Kidney (tissue), 14 donors: ENCODE data around the gene NPC2. TPM values are rescaled to one million over a fixed set of nuclear protein-coding genes. Genes with fewer than 3 reads are reported as not detected.
A peak's percentile ranks its signal among the peaks of the same experiment; 100 is the strongest.
"Not testable (repeated sequence)": the region's sequence is repeated elsewhere in the genome, so short reads cannot be mapped to it uniquely, and the experiment has no call there.

Experiments
- DNase-seq, 5 donors: peaks; one replicate each; pipeline ENCODE4 v3.0.0-alpha.2; 2013 to 2020
- FAIRE-seq: peaks from 2 replicates; lab custom pipeline; 2012; peaks lifted over from hg19 to GRCh38; lab: Jason Lieb, UNC
- H3K27ac ChIP-seq, 2 donors: one replicate each; pipeline ENCODE4 v1.7.0; 2013; ENCODE audit warnings: low read depth in 2 of 2, low read length in 2 of 2, inconsistent platforms in 1 of 2
- H3K27me3 ChIP-seq: one replicate; pipeline ENCODE4 v1.7.1; 2013; ENCODE audit warnings: low read length, inconsistent platforms; ENCODE audit not compliant: control insufficient read depth, insufficient read depth
- H3K36me3 ChIP-seq, 3 donors: one replicate each; pipeline versions ENCODE4 v1.7.0 to v1.7.1; 2013; ENCODE audit warnings: low read length in 3 of 3, control low read depth in 1 of 3, inconsistent platforms in 1 of 3; ENCODE audit not compliant: insufficient read depth in 3 of 3, control insufficient read depth in 2 of 3
- H3K4me1 ChIP-seq, 3 donors: one replicate each; pipeline versions ENCODE4 v1.7.0 to v1.7.1; 2013; ENCODE audit warnings: low read length in 3 of 3, inconsistent platforms in 1 of 3, low read depth in 1 of 3; ENCODE audit not compliant: control insufficient read depth in 2 of 3, insufficient read depth in 2 of 3
- H3K4me3 ChIP-seq, 3 donors: one replicate each; pipeline versions ENCODE4 v1.7.0 to v1.8.1; 2013; ENCODE audit warnings: low read length in 3 of 3, control low read depth in 1 of 3, inconsistent platforms in 1 of 3
- H3K9ac ChIP-seq, 3 donors: one replicate each; pipeline versions ENCODE4 v1.7.0 to v1.7.1; 2013; ENCODE audit warnings: low read length in 3 of 3, control low read depth in 1 of 3, inconsistent platforms in 1 of 3
- H3K9me3 ChIP-seq, 3 donors: one replicate each; pipeline versions ENCODE4 v1.7.0 to v1.7.1; 2013; ENCODE audit warnings: low read length in 3 of 3, control low read depth in 1 of 3, inconsistent platforms in 1 of 3; ENCODE audit not compliant: control insufficient read depth in 2 of 3, insufficient read depth in 1 of 3
- CTCF ChIP-seq: IDR thresholded peaks from 3 replicates; pipeline ENCODE4 v1.5.1; 2012; ENCODE audit warnings: mild to moderate bottlenecking, moderate library complexity, borderline replicate concordance; ENCODE audit not compliant: insufficient read depth; ENCODE audit errors: extremely low read depth
- intact Hi-C: fragments of 100-400 bp; cut with DNase I; formaldehyde crosslinking; loops from one replicate; pipeline ENCODE4 v1.11.1; 2022
- polyA plus RNA-seq: library from polyadenylated mRNA; stranded (reverse); fragments of 350-450 nt; fragmentation: Illumina TruSeq; extraction: RNeasy Lipid Tissue Mini Kit (QIAGEN cat#74804); gene quantifications from one replicate; pipeline ENCODE4 v1.2.3, GENCODE V29; 2014; ENCODE audit warnings: low read depth, low replicate concordance; ENCODE audit not compliant: insufficient read depth
- total RNA-seq: library from RNA; stranded (reverse); fragmentation: NEBNext Ultra II Directional; extraction: Animal tissue kit (Norgen Biotek cat#: 25700); gene quantifications from one replicate; pipeline ENCODE4 v1.2.1, GENCODE V29; 2021
- donor health status: control.
- donor health status: control.
- donor health status: control.
- donor health status: control.
- donor health status: control.
- donor health status: DM: yes; HTN: yes; CAD: no.
- donor health status: Normal renal cell carcinoma (clear cell type).

NPC2 gene
- total and polyA plus RNA-seq, 2 donors from 2014 or later: 217 to 435 TPM

DNA sequence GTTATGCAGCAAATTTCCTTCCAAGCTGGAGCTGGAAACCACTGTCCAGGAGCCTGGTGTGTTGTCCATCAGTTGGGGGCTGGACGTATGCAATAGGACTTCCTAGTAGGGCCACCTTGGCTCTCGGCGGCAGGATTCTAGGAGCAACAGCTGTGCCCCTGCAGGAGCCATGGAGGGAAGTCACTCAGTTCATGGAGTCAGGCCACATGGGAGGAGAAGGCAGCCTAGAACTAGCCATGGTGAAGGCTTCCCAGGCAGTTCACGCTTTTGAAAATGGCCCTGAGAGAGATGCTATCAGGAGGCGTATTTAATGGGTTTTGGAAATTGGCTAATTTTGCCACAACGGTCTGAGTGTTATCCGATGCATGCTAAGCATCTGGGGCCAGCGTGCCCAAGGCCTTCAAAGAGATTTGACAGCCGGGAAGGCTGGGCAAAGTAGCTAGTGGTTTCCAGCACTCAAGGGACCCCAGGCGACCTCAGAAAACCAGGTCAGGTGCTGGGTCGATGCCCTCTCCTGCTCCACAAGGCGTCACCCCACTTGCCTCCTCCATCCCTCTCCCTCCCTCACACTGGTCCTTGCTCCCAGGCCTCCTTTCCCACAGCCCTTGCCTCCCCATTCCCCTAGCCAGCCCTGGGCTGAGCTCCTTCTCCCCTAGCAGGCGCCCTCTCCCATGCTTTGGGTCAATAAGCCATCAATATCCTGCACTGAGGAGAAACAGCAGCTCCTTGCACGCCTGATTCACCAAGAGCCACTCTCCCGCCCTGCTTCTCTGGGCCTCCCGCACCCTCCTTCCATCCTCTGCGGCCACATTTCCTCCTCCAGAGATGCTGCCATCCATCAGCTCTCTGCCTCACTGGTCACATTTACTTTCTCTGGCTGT, 36.2 kb downstream of the NPC2 start:
- FAIRE-seq: no peak
- peak in 3 of 5 donors; percentile 16 to 42 (median 35) for DNase-seq
- no peak for TF ChIP-seq CTCF
- intact Hi-C loops: no loop called here
- H3K4me1 ChIP-seq: no peaks in the 10 kb centered on the region
- no peak overlapping the region for H3K4me3 ChIP-seq
- no peak overlapping the region for H3K27ac ChIP-seq
- H3K27me3 ChIP-seq: no peaks in the 10 kb centered on the region
- no peak overlapping the region for H3K9ac ChIP-seq
- H3K36me3 ChIP-seq: no peaks in the 10 kb centered on the region
- H3K9me3 ChIP-seq: no peaks in the 10 kb centered on the region

GRCh38 chr14:74454397-74454796, 38.7 kb downstream of the NPC2 start:
- DNase-seq: peak in 1 of 5 donors; percentile 16
- H3K36me3 ChIP-seq, H3K4me1 ChIP-seq, FAIRE-seq, H3K4me3 ChIP-seq, H3K9me3 ChIP-seq, H3K27me3 ChIP-seq, H3K9ac ChIP-seq, H3K27ac ChIP-seq, intact Hi-C loops: not testable (repeated sequence)

GRCh38 chr14:74444866-74445265, 48.2 kb downstream of the NPC2 start:
- DNase-seq (no peak), FAIRE-seq (no peak)

More at GRCh38 chr14:74444866-74445265, 48.2 kb downstream of the NPC2 start:
- TF ChIP-seq CTCF: no peak
- Histone ChIP-seq H3K27me3 (no peaks in the 10 kb centered on the region), H3K4me3 (no peak overlapping the region), H3K9ac (no peak overlapping the region), H3K4me1 (peaks cover 0 to 3% (median 0%) of the 10 kb centered on the region in 3 donors), H3K36me3 (no peaks in the 10 kb centered on the region), H3K27ac (no peak overlapping the region), H3K9me3 (no peaks in the 10 kb centered on the region)
- intact Hi-C loops: no loop called here
